ENCODE measurements around the gene MUS81. TPM values are rescaled to one million over a fixed set of nuclear protein-coding genes. Genes with fewer than 3 reads are reported as not detected.

MUS81 gene
- polyA plus RNA-seq, 2 of the 4 experiments (the other 2 are of a cell fraction) = 27.8 to 33.4 TPM

GRCh38 chr11:65898656-65899355 lies 38.6 kb downstream of the MUS81 start (continued):
- TF ChIP-seq RNF2 (IDR thresholded peaks at IDR 0.05; ENCODE audit: borderline replicate concordance, low read depth) = no peak
- TF ChIP-seq ATOH8 (CRISPR knock-in tag; IDR thresholded peaks at IDR 0.05; ENCODE audit: low read depth) = no peak
- no peak for TF ChIP-seq KDM1A (IDR thresholded peaks at IDR 0.05; ENCODE audit: low read depth)
- no peak; the same call in 1 of the 2 replicates for TF ChIP-seq FOSB (CRISPR knock-in tag; IDR thresholded peaks at IDR 0.05)
- TF ChIP-seq CHD2 (IDR thresholded peaks at IDR 0.05; ENCODE audit: low read length, partially characterized antibody) = no peak
- no peak for TF ChIP-seq RCOR1 (IDR thresholded peaks at IDR 0.05; ENCODE audit: low read depth, low read length)
- TF ChIP-seq MAFK (IDR thresholded peaks at IDR 0.05; ENCODE audit: partially characterized antibody) = no peak
- TF ChIP-seq HDAC2 (IDR thresholded peaks at IDR 0.05) = no peak
- TF ChIP-seq ZC3H11A (IDR thresholded peaks at IDR 0.05) = no peak
- TF ChIP-seq CTCF (IDR thresholded peaks at IDR 0.05) = no peak
- no peak for TF ChIP-seq JUN (IDR thresholded peaks at IDR 0.05)
- TF ChIP-seq E2F6 (IDR thresholded peaks at IDR 0.05; ENCODE audit: borderline replicate concordance, low read depth) = no peak
- TF ChIP-seq ZSCAN20 (CRISPR knock-in tag; IDR thresholded peaks at IDR 0.05) = no peak
- TF ChIP-seq PHF8 (IDR thresholded peaks at IDR 0.05; ENCODE audit: borderline replicate concordance, low read depth) = peak; percentile 28; the same call in 1 of the 2 replicates
- no peak for TF ChIP-seq MAZ (IDR thresholded peaks at IDR 0.05; ENCODE audit: borderline replicate concordance, low read depth, low read length)
- no peak for TF ChIP-seq FOSL2 (IDR thresholded peaks at IDR 0.05)
- no peak for TF ChIP-seq FOSL2 (CRISPR knock-in tag; IDR thresholded peaks at IDR 0.05)

DNA sequence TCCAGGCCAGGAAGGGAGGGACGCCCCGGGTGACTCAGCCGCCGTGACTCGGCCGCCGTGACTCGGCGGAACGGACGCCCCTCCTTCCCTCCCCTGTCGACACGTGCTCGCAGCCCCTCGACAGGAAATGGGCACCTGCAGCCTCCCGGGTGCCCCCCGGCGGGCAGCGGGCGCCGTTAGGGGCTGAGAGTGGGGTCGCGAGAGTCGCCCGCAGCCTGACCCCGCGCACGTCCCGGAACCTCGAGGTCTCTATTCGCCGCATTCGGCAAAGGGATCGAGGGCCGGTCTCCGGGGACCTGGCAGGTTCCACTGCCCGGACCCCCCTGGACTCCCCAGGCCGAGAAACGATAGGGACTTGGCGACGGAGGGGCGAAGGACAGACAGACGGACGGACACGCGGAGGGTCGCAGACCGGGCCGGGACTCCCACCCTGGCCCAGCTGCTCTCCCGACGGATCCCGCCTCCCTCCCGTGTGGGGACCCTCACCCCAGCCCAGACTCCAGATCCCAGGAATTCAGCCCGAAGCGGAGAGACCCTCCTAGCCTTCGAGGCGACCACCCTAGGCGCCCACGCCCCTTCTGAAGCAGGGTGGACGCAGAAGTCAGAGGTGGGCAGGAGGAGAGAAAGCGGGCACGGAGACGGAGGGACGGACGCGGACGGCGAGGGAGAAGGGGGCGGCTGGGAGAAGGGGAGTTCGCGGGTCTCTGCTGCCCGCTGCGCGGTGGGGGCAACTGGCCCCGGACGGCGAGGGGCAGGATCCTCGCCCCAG lies 39.3 kb downstream of the MUS81 start:
- ATAC-seq (peak; percentile 61 to 68), DNase-seq (ENCODE audit: low read depth in 1 of 2, low spot score in 1 of 2) (peak; percentile 75 to 83), FAIRE-seq (no peak)
- POLR2A ChIA-PET = interaction anchor here (0.7 to 5.7 kb wide), 9 partner anchors 8 to 164 kb away, joined by 3 to 43 read pairs (median 13); partner anchors contain the start of genes C11orf68, CCDC85B and FIBP
- Histone ChIP-seq H3K4me1 (peaks cover 59% of the 10 kb centered on the region), H3K4me3 (peak overlapping the region; percentile 93), H3K27ac (peak overlapping the region; percentile 97), H3K9me3 (no peaks in the 10 kb centered on the region), H3K4me2 (peak overlapping the region; percentile 90)
- CTCF ChIA-PET = interaction anchor here (1.1 to 31.6 kb wide), 4 partner anchors 6 to 236 kb away, joined by 3 to 618 read pairs (median 310); partner anchors contain the start of genes C11orf68, CCDC85B, DRAP1 and FIBP
- under 1% methylated on average over 45 of the region's 78 CpGs for WGBS (ENCODE audit: missing lambda C conversion rate)
- TF ChIP-seq FOXS1 (CRISPR knock-in tag; IDR thresholded peaks at IDR 0.05) (no peak), MAZ (IDR thresholded peaks at IDR 0.05; ENCODE audit: borderline replicate concordance, low read depth, low read length) (0 out of 2 replicates have a peak, but pooled peaks have one; percentile 22), JUNB (IDR thresholded peaks at IDR 0.05) (peak; percentile 35; the same call in 1 of the 2 replicates), CTCF (IDR thresholded peaks at IDR 0.05) (no peak; the same call in 2 of the 3 replicates), MAFK (IDR thresholded peaks at IDR 0.05; ENCODE audit: partially characterized antibody) (peak; percentile 93), E2F6 (IDR thresholded peaks at IDR 0.05; ENCODE audit: borderline replicate concordance, low read depth) (peak; percentile 88), HOXB5 (CRISPR knock-in tag; IDR thresholded peaks at IDR 0.05) (peak; percentile 15; the same call in 1 of the 2 replicates), ATOH8 (CRISPR knock-in tag; IDR thresholded peaks at IDR 0.05; ENCODE audit: low read depth) (0 out of 2 replicates have a peak, but pooled peaks have one; percentile 28), HEYL (CRISPR knock-in tag; IDR thresholded peaks at IDR 0.05) (no peak), TFCP2L1 (CRISPR knock-in tag; IDR thresholded peaks at IDR 0.05) (peak; percentile 15; the same call in 1 of the 2 replicates), NFE2L2 (conservative IDR thresholded peaks at IDR 0.05; ENCODE audit: low read length) (peak; percentile 83), FOSL2 (IDR thresholded peaks at IDR 0.05) (peak; percentile 53), FOSL2 (CRISPR knock-in tag; IDR thresholded peaks at IDR 0.05) (peak; percentile 93)
